HEK293 (cell line): ENCODE measurements around the gene TMTC1.

Experiments used
- CTCF ChIA-PET: fragments of 350-600 bp; formaldehyde crosslinking; extraction: SDS; loops from one replicate; lab custom pipeline; 2021; ENCODE audit warnings: antibody characterized with exemption; lab: Yijun Ruan, JAX
- POLR2A ChIA-PET: fragments of 300-600 bp; formaldehyde crosslinking; extraction: SDS; loops from one replicate; lab custom pipeline; 2020; ENCODE audit warnings: antibody characterized with exemption, inconsistent platforms; lab: Yijun Ruan, JAX
- H3K27ac ChIP-seq: fragments of 200-500 bp; sonication (Bioruptor generic); 2 replicates; pipeline ENCODE4 v1.5.1; 2014; ENCODE audit warnings: low read depth, low read length, control low read depth, inconsistent platforms; ENCODE audit errors: extremely low read depth
- H3K36me3 ChIP-seq, 2 experiments: fragments of 200-500 bp in 1 of 2; sonication (Bioruptor generic) in 1 of 2; 1 replicate in 1 of 2; 2 replicates in 1 of 2; pipeline ENCODE4 v1.5.1; 2014 to 2017; ENCODE audit warnings: inconsistent platforms in 2 of 2, low read length in 2 of 2; ENCODE audit not compliant: control insufficient read depth in 2 of 2, insufficient read depth in 1 of 2
- H3K4me1 ChIP-seq: fragments of 200-500 bp; sonication (Bioruptor generic); 2 replicates; pipeline ENCODE4 v1.5.1; 2014; ENCODE audit warnings: mild to moderate bottlenecking, low read length, inconsistent platforms; ENCODE audit not compliant: control insufficient read depth, insufficient read depth
- H3K4me3 ChIP-seq: 2 replicates; pipeline ENCODE4 v1.5.1; 2011; ENCODE audit warnings: low read depth, mild to moderate bottlenecking, control low read depth, low read length, moderate library complexity
- H3K9me3 ChIP-seq: fragments of 200-500 bp; sonication (Bioruptor generic); 2 replicates; pipeline ENCODE4 v1.5.1; 2014; ENCODE audit warnings: low read depth, low read length, inconsistent platforms; ENCODE audit not compliant: control insufficient read depth, insufficient read depth
- GFI1B ChIP-seq: fragments of 450-650 bp; formaldehyde crosslinking; IDR thresholded peaks from 2 replicates; pipeline ENCODE4 v1.5.1; 2016; ENCODE audit warnings: missing biosample characterization, missing genetic modification characterization
- KLF7 ChIP-seq: fragments of 450-650 bp; formaldehyde crosslinking; IDR thresholded peaks from 2 replicates; pipeline ENCODE4 v1.5.1; 2016; ENCODE audit warnings: missing biosample characterization, missing genetic modification characterization, borderline replicate concordance
- MYNN ChIP-seq: fragments of 450-650 bp; formaldehyde crosslinking; IDR thresholded peaks from 2 replicates; pipeline ENCODE4 v1.5.1; 2016; ENCODE audit warnings: missing biosample characterization, missing genetic modification characterization, borderline replicate concordance
- MZF1 ChIP-seq: fragments of 450-650 bp; formaldehyde crosslinking; IDR thresholded peaks from 2 replicates; pipeline ENCODE4 v1.5.1; 2017; ENCODE audit warnings: missing biosample characterization, missing genetic modification characterization, borderline replicate concordance
- OSR2 ChIP-seq: fragments of 450-650 bp; formaldehyde crosslinking; IDR thresholded peaks from 2 replicates; pipeline ENCODE4 v1.5.1; 2016; ENCODE audit warnings: missing biosample characterization, missing genetic modification characterization
- PRDM10 ChIP-seq: fragments of 450-650 bp; formaldehyde crosslinking; IDR thresholded peaks from 2 replicates; pipeline ENCODE4 v1.5.1; 2016; ENCODE audit warnings: missing biosample characterization, missing genetic modification characterization
- SP2 ChIP-seq: fragments of 450-650 bp; formaldehyde crosslinking; IDR thresholded peaks from 2 replicates; pipeline ENCODE4 v1.5.1; 2016; ENCODE audit warnings: missing biosample characterization, missing genetic modification characterization
- ZBTB1 ChIP-seq: fragments of 450-650 bp; formaldehyde crosslinking; IDR thresholded peaks from 2 replicates; pipeline ENCODE4 v1.5.1; 2016; ENCODE audit warnings: missing biosample characterization, missing genetic modification characterization
- ZNF302 ChIP-seq: fragments of 450-650 bp; formaldehyde crosslinking; IDR thresholded peaks from 2 replicates; pipeline ENCODE4 v1.5.1; 2016; ENCODE audit warnings: missing biosample characterization, missing genetic modification characterization, low read depth
- ZNF37A ChIP-seq: fragments of 450-650 bp; IDR thresholded peaks from 2 replicates; pipeline ENCODE4 v1.5.1; 2018; ENCODE audit warnings: missing biosample characterization, missing genetic modification characterization
- ZNF76 ChIP-seq: fragments of 450-650 bp; formaldehyde crosslinking; IDR thresholded peaks from 2 replicates; pipeline ENCODE4; 2016; ENCODE audit warnings: low read depth, missing biosample characterization, missing genetic modification characterization, borderline replicate concordance
- ZNF776 ChIP-seq: fragments of 450-650 bp; formaldehyde crosslinking; IDR thresholded peaks from 2 replicates; pipeline ENCODE4 v1.5.0; 2017; ENCODE audit warnings: missing biosample characterization, missing genetic modification characterization, borderline replicate concordance
- ZNF777 ChIP-seq: fragments of 450-650 bp; formaldehyde crosslinking; IDR thresholded peaks from 2 replicates; pipeline ENCODE4 v1.5.1; 2017; ENCODE audit warnings: missing biosample characterization, missing genetic modification characterization, borderline replicate concordance
- ZSCAN18 ChIP-seq: fragments of 450-650 bp; formaldehyde crosslinking; IDR thresholded peaks from 2 replicates; pipeline ENCODE4 v1.5.1; 2016; ENCODE audit warnings: missing biosample characterization, missing genetic modification characterization
- ZSCAN30 ChIP-seq: fragments of 450-650 bp; IDR thresholded peaks from 2 replicates; pipeline ENCODE4 v1.5.1; 2018; ENCODE audit warnings: missing biosample characterization, mild to moderate bottlenecking, missing genetic modification characterization, moderate library complexity
- ZSCAN5A ChIP-seq: fragments of 450-650 bp; formaldehyde crosslinking; IDR thresholded peaks from 2 replicates; pipeline ENCODE4 v1.5.1; 2016; ENCODE audit warnings: missing biosample characterization, missing genetic modification characterization
- TF ChIP-seq, protein P1 (sequence below): fragments of 450-650 bp; formaldehyde crosslinking; IDR thresholded peaks from 2 replicates; pipeline ENCODE4 v1.5.1; 2016; ENCODE audit warnings: missing biosample characterization, missing genetic modification characterization, low read depth
- TF ChIP-seq, protein P2 (sequence below): fragments of 450-650 bp; formaldehyde crosslinking; IDR thresholded peaks from 2 replicates; pipeline ENCODE4 v1.5.1; 2016; ENCODE audit warnings: missing biosample characterization, missing genetic modification characterization

Gene TMTC1

GRCh38 chr12:29578070-29578469, 205.7 kb downstream of the TMTC1 start (continued):
- TF ChIP-seq ZSCAN5A (tag by site-specific recombination) (no peak), KLF7 (tag by site-specific recombination) (no peak), OSR2 (tag by site-specific recombination) (no peak), ZBTB1 (tag by site-specific recombination) (no peak), ZNF776 (tag by site-specific recombination) (no peak), ZNF777 (tag by site-specific recombination) (no peak)
- TF ChIP-seq, protein P1, sequence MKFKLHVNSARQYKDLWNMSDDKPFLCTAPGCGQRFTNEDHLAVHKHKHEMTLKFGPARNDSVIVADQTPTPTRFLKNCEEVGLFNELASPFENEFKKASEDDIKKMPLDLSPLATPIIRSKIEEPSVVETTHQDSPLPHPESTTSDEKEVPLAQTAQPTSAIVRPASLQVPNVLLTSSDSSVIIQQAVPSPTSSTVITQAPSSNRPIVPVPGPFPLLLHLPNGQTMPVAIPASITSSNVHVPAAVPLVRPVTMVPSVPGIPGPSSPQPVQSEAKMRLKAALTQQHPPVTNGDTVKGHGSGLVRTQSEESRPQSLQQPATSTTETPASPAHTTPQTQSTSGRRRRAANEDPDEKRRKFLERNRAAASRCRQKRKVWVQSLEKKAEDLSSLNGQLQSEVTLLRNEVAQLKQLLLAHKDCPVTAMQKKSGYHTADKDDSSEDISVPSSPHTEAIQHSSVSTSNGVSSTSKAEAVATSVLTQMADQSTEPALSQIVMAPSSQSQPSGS (tag by site-specific recombination), result no peak

DNA sequence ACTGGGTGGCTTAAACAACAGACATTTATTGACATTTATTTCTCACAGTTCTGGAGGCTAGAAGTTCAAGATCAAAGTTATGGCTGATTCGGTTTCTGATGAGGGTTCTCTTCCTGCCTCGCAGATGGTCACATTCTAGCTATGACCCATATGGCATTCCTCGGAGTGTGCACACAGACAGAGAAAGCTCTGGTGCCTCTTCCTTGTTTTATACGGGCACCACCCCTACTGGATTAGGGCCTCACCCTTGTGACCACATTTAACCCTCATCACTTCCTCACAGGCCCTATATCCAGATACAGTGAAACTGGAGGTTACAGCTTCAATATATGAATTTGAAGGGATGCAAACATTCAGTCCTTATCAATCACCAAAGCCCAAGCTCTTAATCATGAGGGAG, 209.2 kb downstream of the TMTC1 start:
- Histone ChIP-seq H3K4me1 (no peaks in the 10 kb centered on the region), H3K4me3 (no peak overlapping the region), H3K36me3 (peaks cover 0 to 4% of the 10 kb centered on the region in 2 experiments; a peak in 1 of 3 replicates), H3K9me3 (no peaks in the 10 kb centered on the region)
- ChIA-PET POLR2A (no interaction called here), CTCF (no interaction called here)
- TF ChIP-seq, protein P2, sequence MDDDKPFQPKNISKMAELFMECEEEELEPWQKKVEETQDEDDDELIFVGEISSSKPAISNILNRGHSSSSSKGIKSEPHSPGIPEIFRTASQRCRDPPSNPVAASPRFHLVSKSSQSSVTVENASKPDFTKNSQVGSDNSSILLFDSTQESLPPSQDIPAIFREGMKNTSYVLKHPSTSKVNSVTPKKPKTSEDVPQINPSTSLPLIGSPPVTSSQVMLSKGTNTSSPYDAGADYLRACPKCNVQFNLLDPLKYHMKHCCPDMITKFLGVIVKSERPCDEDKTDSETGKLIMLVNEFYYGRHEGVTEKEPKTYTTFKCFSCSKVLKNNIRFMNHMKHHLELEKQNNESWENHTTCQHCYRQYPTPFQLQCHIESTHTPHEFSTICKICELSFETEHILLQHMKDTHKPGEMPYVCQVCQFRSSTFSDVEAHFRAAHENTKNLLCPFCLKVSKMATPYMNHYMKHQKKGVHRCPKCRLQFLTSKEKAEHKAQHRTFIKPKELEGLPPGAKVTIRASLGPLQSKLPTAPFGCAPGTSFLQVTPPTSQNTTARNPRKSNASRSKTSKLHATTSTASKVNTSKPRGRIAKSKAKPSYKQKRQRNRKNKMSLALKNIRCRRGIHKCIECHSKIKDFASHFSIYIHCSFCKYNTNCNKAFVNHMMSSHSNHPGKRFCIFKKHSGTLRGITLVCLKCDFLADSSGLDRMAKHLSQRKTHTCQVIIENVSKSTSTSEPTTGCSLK (tag by site-specific recombination), result no peak
- no peak for TF ChIP-seq ZNF302 (tag by site-specific recombination)
- TF ChIP-seq PRDM10 (tag by site-specific recombination), result no peak
- no peak for TF ChIP-seq MZF1
- no peak for TF ChIP-seq ZSCAN18 (tag by site-specific recombination)
- no peak for TF ChIP-seq ZNF37A (tag by site-specific recombination)
- TF ChIP-seq ZSCAN30 (tag by site-specific recombination), result no peak
- TF ChIP-seq ZNF76 (tag by site-specific recombination), result no peak
- TF ChIP-seq GFI1B (tag by site-specific recombination), result no peak
- TF ChIP-seq SP2, result no peak
- no peak for TF ChIP-seq MYNN
- TF ChIP-seq, all 188 proteins: peak for 0
- H3K27ac ChIP-seq, result no peak overlapping the region
